T-cell (primary cell): ENCODE results near the gene DDX46. TPM values are rescaled to one million over a fixed set of nuclear protein-coding genes. Genes with fewer than 3 reads are reported as not detected.
A peak's percentile ranks its signal among the peaks of the same experiment; 100 is the strongest.

Experiments used
- ATAC-seq, 4 experiments: fragments of 200-7000 bp in 3 of 4; fragments of 150-1000 bp in 1 of 4; cut with Tn5 transposase; replicated peaks in 1 of 4; 1 replicate in 3 of 4; 2 replicates in 1 of 4; pipeline ENCODE4 v1.10.0; 2021; ENCODE audit warnings: moderate library complexity in 3 of 4, mild to moderate bottlenecking in 2 of 4, moderate number of reproducible peaks in 1 of 4
- CTCF ChIA-PET, 2 donors: fragments of 300-600 bp; sonication (Branson Sonifier 250); formaldehyde crosslinking; loops; one replicate each; lab custom pipeline; 2022; ENCODE audit warnings: antibody characterized with exemption in 2 of 2; lab: Charles Lee
- POLR2A ChIA-PET, 2 donors: fragments of 300-600 bp; sonication (Branson Sonifier 250); formaldehyde crosslinking; loops; one replicate each; lab custom pipeline; 2022; ENCODE audit warnings: antibody characterized with exemption in 2 of 2; lab: Charles Lee
- DNase-seq, 35 experiments: peaks; one replicate each; pipeline versions ENCODE4 v3.0.0 to v3.0.0-alpha.2; 2013 to 2023
- H3K27ac ChIP-seq: one replicate; pipeline ENCODE4 v1.5.1; 2013; ENCODE audit warnings: low read length
- H3K27me3 ChIP-seq, 2 experiments: replicated peaks in 1 of 2; 1 replicate in 1 of 2; 2 replicates in 1 of 2; pipeline versions ENCODE4 v1.6.1 to v1.7.0; 2013; ENCODE audit warnings: low read length in 1 of 2, mixed read lengths in 1 of 2; ENCODE audit not compliant: control insufficient read depth in 2 of 2, insufficient read depth in 2 of 2; ENCODE audit errors: extremely low read depth in 1 of 2
- H3K36me3 ChIP-seq, 2 donors: 1 replicate in 1 of 2; 2 replicates in 1 of 2; pipeline versions ENCODE4 v1.6.1 to v1.7.0; 2013; ENCODE audit warnings: low read length in 1 of 2; ENCODE audit not compliant: control insufficient read depth in 2 of 2, insufficient read depth in 1 of 2; ENCODE audit errors: extremely low read depth in 1 of 2
- H3K4me1 ChIP-seq, 2 experiments: 1 replicate in 1 of 2; 2 replicates in 1 of 2; pipeline versions ENCODE4 v1.6.1 to v1.7.0; 2013; ENCODE audit warnings: low read length in 2 of 2, mixed read lengths in 1 of 2; ENCODE audit not compliant: insufficient read depth in 2 of 2, control insufficient read depth in 1 of 2; ENCODE audit errors: extremely low read depth in 1 of 2
- H3K4me3 ChIP-seq, 2 donors: 1 replicate in 1 of 2; 2 replicates in 1 of 2; pipeline versions ENCODE4 v1.5.1 to v1.7.0; 2013; ENCODE audit warnings: mild to moderate bottlenecking in 2 of 2, low read length in 1 of 2, moderate library complexity in 1 of 2; ENCODE audit not compliant: control insufficient read depth in 1 of 2; ENCODE audit errors: extremely low read depth in 1 of 2
- H3K9me3 ChIP-seq: 2 replicates; pipeline ENCODE4 v1.7.0; 2013
- H3K27ac Mint-ChIP-seq, 2 donors: one replicate each; pipeline ENCODE4 v1.8.0; 2020 to 2021; ENCODE audit warnings: mild to moderate bottlenecking in 2 of 2, mixed read lengths in 2 of 2
- H3K27me3 Mint-ChIP-seq, 2 donors: one replicate each; pipeline ENCODE4 v1.8.0; 2021 to 2022; ENCODE audit warnings: mixed read lengths in 2 of 2
- H3K36me3 Mint-ChIP-seq: one replicate; pipeline ENCODE4 v1.8.0; 2021; ENCODE audit warnings: mixed read lengths
- H3K4me1 Mint-ChIP-seq, 3 donors: one replicate each; pipeline ENCODE4 v1.8.0; 2020 to 2022; ENCODE audit warnings: mixed read lengths in 3 of 3, mild to moderate bottlenecking in 1 of 3
- H3K4me3 Mint-ChIP-seq, 3 donors: one replicate each; pipeline ENCODE4 v1.8.0; 2020 to 2022; ENCODE audit warnings: mild to moderate bottlenecking in 3 of 3, mixed read lengths in 3 of 3, moderate library complexity in 3 of 3
- H3K9me3 Mint-ChIP-seq, 3 donors: one replicate each; pipeline ENCODE4 v1.8.0; 2020 to 2022; ENCODE audit warnings: mixed read lengths in 3 of 3
- WGBS: methylation state at CpG from one replicate; pipeline ENCODE4 v1.1.5; 2013; ENCODE audit warnings: missing lambda C conversion rate; ENCODE audit not compliant: insufficient coverage; 5-methylcytosine and 5-hydroxymethylcytosine counted together
- total RNA-seq, 35 experiments: library from RNA in 6 of 35; stranded (reverse) in 6 of 35; fragments of 120-200 nt in 1 of 35; gene quantifications; one replicate each; pipeline versions ENCODE4 v1.2.1 to v1.2.4 and lab custom pipeline; 2013 to 2026

DDX46 gene
- total RNA-seq, 5 donors from 2014 or later (not counting 1 experiment from before 2014, with no cell fraction given) = 53.9 to 69.5 (median 65.7) TPM

- CTCF ChIA-PET = interaction anchor here in 1 of 2 donors (1.2 kb wide), 1 partner anchor 12 kb away, joined by 3 read pairs; no protein-coding TSS in a partner anchor
- WGBS = 96% methylated on average over 3 of the region's 4 CpGs
- ATAC-seq = no peak
These were observed 34.5 kb downstream of the DDX46 start for GRCh38 chr5:134793111-134793510.

GRCh38 chr5:134794082-134794481, 35.5 kb downstream of the DDX46 start:
- H3K27me3 Mint-ChIP-seq = no peaks in the 10 kb centered on the region
- ATAC-seq (no peak), DNase-seq (no peak)
- CTCF ChIA-PET = no interaction called here
- WGBS = 83% methylated on average over 1 of the region's 2 CpGs
- H3K27me3 ChIP-seq = no peaks in the 10 kb centered on the region
- H3K9me3 ChIP-seq = no peaks in the 10 kb centered on the region
- no peak overlapping the region for H3K27ac Mint-ChIP-seq
- POLR2A ChIA-PET = no interaction called here
- H3K4me1 Mint-ChIP-seq = peaks cover 0 to 6% (median 0%) of the 10 kb centered on the region in 3 donors
- H3K4me3 ChIP-seq = no peak overlapping the region
- H3K27ac ChIP-seq = no peak overlapping the region
- no peaks in the 10 kb centered on the region for H3K4me1 ChIP-seq
- no peak overlapping the region for H3K4me3 Mint-ChIP-seq
- H3K9me3 Mint-ChIP-seq = no peaks in the 10 kb centered on the region
- peaks cover 59% of the 10 kb centered on the region for H3K36me3 Mint-ChIP-seq
- peaks cover 5 to 87% of the 10 kb centered on the region in 2 donors for H3K36me3 ChIP-seq

More at GRCh38 chr5:134793111-134793510, 34.5 kb downstream of the DDX46 start:
- H3K4me3 ChIP-seq = no peak overlapping the region
- H3K27me3 ChIP-seq = no peaks in the 10 kb centered on the region
- Mint-ChIP-seq H3K27me3 (no peaks in the 10 kb centered on the region), H3K4me3 (no peak overlapping the region), H3K36me3 (peaks cover 55% of the 10 kb centered on the region), H3K4me1 (peaks cover 0 to 6% (median 0%) of the 10 kb centered on the region in 3 donors), H3K27ac (no peak overlapping the region), H3K9me3 (no peaks in the 10 kb centered on the region)
- H3K27ac ChIP-seq = no peak overlapping the region
- H3K9me3 ChIP-seq = no peaks in the 10 kb centered on the region
- POLR2A ChIA-PET = interaction anchor here (0.6 kb wide), 2 partner anchors 47 to 91 kb away, joined by 6 to 17 read pairs; no protein-coding TSS in a partner anchor
- DNase-seq = no peak
- no peaks in the 10 kb centered on the region for H3K4me1 ChIP-seq
- H3K36me3 ChIP-seq = peaks cover 5 to 85% of the 10 kb centered on the region in 2 donors

GRCh38 chr5:134794819-134795218, 36.2 kb downstream of the DDX46 start:
- Mint-ChIP-seq H3K27me3 (no peaks in the 10 kb centered on the region), H3K9me3 (no peaks in the 10 kb centered on the region), H3K27ac (no peak overlapping the region), H3K4me1 (peaks cover 0 to 6% (median 0%) of the 10 kb centered on the region in 3 donors), H3K36me3 (peaks cover 61% of the 10 kb centered on the region), H3K4me3 (no peak overlapping the region)
- ATAC-seq (no peak), DNase-seq (no peak)
- CTCF ChIA-PET = no interaction called here
- no peaks in the 10 kb centered on the region for H3K9me3 ChIP-seq
- POLR2A ChIA-PET = interaction anchor here in 1 of 2 donors (0.6 to 0.7 kb wide), 2 partner anchors 24 to 415 kb away, joined by 4 to 5 read pairs; no protein-coding TSS in a partner anchor
- H3K27ac ChIP-seq = no peak overlapping the region
- H3K27me3 ChIP-seq = no peaks in the 10 kb centered on the region
- H3K4me3 ChIP-seq = no peak overlapping the region
- 97% methylated on average over 6 of the region's 8 CpGs for WGBS
- no peaks in the 10 kb centered on the region for H3K4me1 ChIP-seq
- H3K36me3 ChIP-seq = peaks cover 5 to 85% of the 10 kb centered on the region in 2 donors

GRCh38 chr5:134798468-134798867, 39.9 kb downstream of the DDX46 start:
- Mint-ChIP-seq H3K4me1 (peaks cover 0 to 6% (median 0%) of the 10 kb centered on the region in 3 donors), H3K9me3 (no peaks in the 10 kb centered on the region), H3K27ac (no peak overlapping the region), H3K36me3 (peaks cover 59% of the 10 kb centered on the region), H3K4me3 (no peak overlapping the region), H3K27me3 (no peaks in the 10 kb centered on the region)
- no peak overlapping the region for H3K4me3 ChIP-seq
- DNase-seq (no peak), ATAC-seq (no peak)
- ChIA-PET POLR2A (no interaction called here), CTCF (interaction anchor here in 1 of 2 donors (0.7 kb wide), 1 partner anchor 402 kb away, joined by 4 read pairs; no protein-coding TSS in a partner anchor)
- H3K9me3 ChIP-seq = no peaks in the 10 kb centered on the region
- H3K4me1 ChIP-seq = no peaks in the 10 kb centered on the region
- H3K27ac ChIP-seq = no peak overlapping the region
- no peaks in the 10 kb centered on the region for H3K27me3 ChIP-seq
- H3K36me3 ChIP-seq = peaks cover 5 to 63% of the 10 kb centered on the region in 2 donors
- no CpG with 5 or more reads among the region's 5 CpGs for WGBS

GRCh38 chr5:134803821-134804220, 45.2 kb downstream of the DDX46 start:
- Histone ChIP-seq H3K27ac (no peak overlapping the region), H3K9me3 (no peaks in the 10 kb centered on the region), H3K4me3 (no peak overlapping the region), H3K27me3 (no peaks in the 10 kb centered on the region), H3K4me1 (no peaks in the 10 kb centered on the region), H3K36me3 (peaks cover 0 to 39% of the 10 kb centered on the region in 2 donors)
- POLR2A ChIA-PET = no interaction called here
- Mint-ChIP-seq H3K9me3 (no peaks in the 10 kb centered on the region), H3K27ac (no peak overlapping the region), H3K4me3 (no peak overlapping the region), H3K36me3 (peaks cover 45% of the 10 kb centered on the region), H3K27me3 (no peaks in the 10 kb centered on the region), H3K4me1 (peaks cover 0 to 6% (median 0%) of the 10 kb centered on the region in 3 donors)
- ATAC-seq (no peak), DNase-seq (no peak)
- CTCF ChIA-PET = interaction anchor here in 1 of 2 donors (0.6 kb wide), 1 partner anchor 65 kb away, joined by 3 read pairs; the partner anchor contains the start of gene CAMLG
- no CpG with 5 or more reads among the region's 4 CpGs for WGBS

GRCh38 chr5:134813407-134813806, 54.8 kb downstream of the DDX46 start:
- H3K27ac Mint-ChIP-seq = peak overlapping the region in 1 of 2 donors; percentile 79
- ATAC-seq = peak in 1 of 4 experiments; percentile 66
- CTCF ChIA-PET = no interaction called here
- WGBS = no CpG with 5 or more reads among the region's 2 CpGs
- H3K9me3 Mint-ChIP-seq = no peaks in the 10 kb centered on the region
- H3K4me3 Mint-ChIP-seq = no peak overlapping the region
- Histone ChIP-seq H3K9me3 (no peaks in the 10 kb centered on the region), H3K4me3 (no peak overlapping the region), H3K27ac (no peak overlapping the region), H3K27me3 (no peaks in the 10 kb centered on the region), H3K4me1 (peaks cover 0 to 6% of the 10 kb centered on the region in 2 experiments), H3K36me3 (peaks cover 0 to 47% of the 10 kb centered on the region in 2 donors)
- H3K4me1 Mint-ChIP-seq = peaks cover 0 to 10% (median 6%) of the 10 kb centered on the region in 3 donors
- H3K36me3 Mint-ChIP-seq = peaks cover 32% of the 10 kb centered on the region
- no peaks in the 10 kb centered on the region for H3K27me3 Mint-ChIP-seq
- POLR2A ChIA-PET = no interaction called here
- DNase-seq = peak in 2 of 35 experiments; percentile 17 to 18
